NCI-H2029 (cell line): Measurements from ENCODE around the gene C2orf66.

Source experiments
- DNase-seq: peaks from one replicate; lab custom pipeline; 2025; lab: John Stamatoyannopoulos, UW

C2orf66 gene

GRCh38 chr2:196809260-196809659, at the start of gene C2orf66:
C2orf66 (minus strand) TSS chr2:196809355; CDS start chr2:196809336, 19 bp downstream.
- DNase-seq, result no peak

- DNase-seq, result no peak
Observed at GRCh38 chr2:196854629-196855028, 45.5 kb upstream of the C2orf66 start.

- DNase-seq, result no peak
Observed at GRCh38 chr2:196853301-196854087, 44.3 kb upstream of the C2orf66 start.

- DNase-seq, result no peak
Observed at GRCh38 chr2:196851088-196851487, 41.9 kb upstream of the C2orf66 start.

- no peak for DNase-seq
Observed at GRCh38 chr2:196849895-196850294, 40.7 kb upstream of the C2orf66 start.

- DNase-seq, result no peak
Observed at GRCh38 chr2:196846295-196846694, 37.1 kb upstream of the C2orf66 start.

GRCh38 chr2:196845371-196845770, 36.2 kb upstream of the C2orf66 start:
- DNase-seq, result no peak

GRCh38 chr2:196840171-196840570, 31.0 kb upstream of the C2orf66 start:
- DNase-seq, result no peak

- no peak for DNase-seq
Observed at GRCh38 chr2:196839574-196839973, 30.4 kb upstream of the C2orf66 start.

- DNase-seq, result no peak
Observed at GRCh38 chr2:196836440-196836839, 27.3 kb upstream of the C2orf66 start.

GRCh38 chr2:196830701-196831100, 21.5 kb upstream of the C2orf66 start:
- no peak for DNase-seq

GRCh38 chr2:196827356-196827755, 18.2 kb upstream of the C2orf66 start:
- DNase-seq, result no peak

- DNase-seq, result no peak
Observed at GRCh38 chr2:196823750-196824522, 14.8 kb upstream of the C2orf66 start.

- DNase-seq, result no peak
Observed at GRCh38 chr2:196821195-196821594, 12.0 kb upstream of the C2orf66 start.

GRCh38 chr2:196808083-196808665, 981 bp downstream of the C2orf66 start:
- DNase-seq, result no peak

GRCh38 chr2:196804381-196804780, 4.8 kb downstream of the C2orf66 start:
- no peak for DNase-seq

- no peak for DNase-seq
Observed at GRCh38 chr2:196802401-196802800, 6.8 kb downstream of the C2orf66 start.

GRCh38 chr2:196801674-196802261, 7.4 kb downstream of the C2orf66 start:
- DNase-seq, result no peak

- no peak for DNase-seq
Observed at GRCh38 chr2:196798980-196799379, 10.2 kb downstream of the C2orf66 start.

GRCh38 chr2:196792865-196793264, 16.3 kb downstream of the C2orf66 start:
- DNase-seq, result no peak

- no peak for DNase-seq
Observed at GRCh38 chr2:196783431-196784094, 25.6 kb downstream of the C2orf66 start.

GRCh38 chr2:196767101-196767500, 42.1 kb downstream of the C2orf66 start:
- no peak for DNase-seq
